H9 (cell line): ENCODE results near the gene PARD3. TPM values are rescaled to one million over a fixed set of nuclear protein-coding genes. Genes with fewer than 3 reads are reported as not detected.
A peak's percentile ranks its signal among the peaks of the same experiment; 100 is the strongest.

Experiments used
- DNase-seq: peaks from one replicate; pipeline ENCODE4 v3.0.0-alpha.2; 2017
- H2AFZ ChIP-seq: one replicate; pipeline ENCODE4 v1.6.1; 2013; ENCODE audit warnings: mild to moderate bottlenecking, low read length, control low read depth, moderate library complexity
- H2AK5ac ChIP-seq: 2 replicates; pipeline ENCODE4 v1.6.1; 2013; ENCODE audit warnings: low read length, control low read depth, mixed read lengths; ENCODE audit not compliant: insufficient read length
- H2BK120ac ChIP-seq: one replicate; pipeline ENCODE4 v1.6.1; 2013; ENCODE audit warnings: low read depth, mild to moderate bottlenecking, low read length, control low read depth, inconsistent platforms; ENCODE audit not compliant: poor library complexity, severe bottlenecking
- H2BK12ac ChIP-seq: 2 replicates; pipeline ENCODE4 v1.6.1; 2013; ENCODE audit warnings: low read length, control low read depth, mixed read lengths, low read depth; ENCODE audit not compliant: insufficient read length
- H2BK15ac ChIP-seq: 2 replicates; pipeline ENCODE4 v1.6.1; 2013; ENCODE audit warnings: low read depth, low read length, control low read depth
- H2BK20ac ChIP-seq: one replicate; pipeline ENCODE4 v1.6.1; 2013; ENCODE audit warnings: low read depth, mild to moderate bottlenecking, low read length, control low read depth, inconsistent platforms; ENCODE audit not compliant: poor library complexity, severe bottlenecking
- H2BK5ac ChIP-seq: 2 replicates; pipeline ENCODE4 v1.6.1; 2013; ENCODE audit warnings: low read length, control low read depth, mixed read lengths; ENCODE audit not compliant: insufficient read length
- H3K14ac ChIP-seq: 2 replicates; pipeline ENCODE4 v1.6.1; 2013; ENCODE audit warnings: low read length, control low read depth; ENCODE audit not compliant: insufficient read depth
- H3K18ac ChIP-seq: 2 replicates; pipeline ENCODE4 v1.6.1; 2013; ENCODE audit warnings: low read depth, mild to moderate bottlenecking, mixed read lengths, low read length, control low read depth; ENCODE audit not compliant: insufficient read length
- H3K23ac ChIP-seq: 2 replicates; pipeline ENCODE4 v1.6.1; 2013; ENCODE audit warnings: low read length, control low read depth, mixed read lengths, low read depth; ENCODE audit not compliant: insufficient read length
- H3K23me2 ChIP-seq: 2 replicates; pipeline ENCODE4 v1.6.1; 2013; ENCODE audit warnings: low read depth, mild to moderate bottlenecking, mixed read lengths, low read length, control low read depth; ENCODE audit not compliant: insufficient read length, poor library complexity, severe bottlenecking
- H3K27ac ChIP-seq: 2 replicates; pipeline ENCODE4 v1.5.1; 2013; ENCODE audit warnings: low read length, control low read depth, mixed read lengths, low read depth; ENCODE audit not compliant: insufficient read length
- H3K27me3 ChIP-seq: 2 replicates; pipeline ENCODE4 v1.6.1; 2013; ENCODE audit warnings: low read length, control low read depth, inconsistent platforms; ENCODE audit not compliant: insufficient read depth
- H3K4ac ChIP-seq: 2 replicates; pipeline ENCODE4 v1.6.1; 2013; ENCODE audit warnings: low read depth, mild to moderate bottlenecking, control low read depth, inconsistent platforms, low read length, moderate library complexity
- H3K4me1 ChIP-seq: 2 replicates; pipeline ENCODE4 v1.6.1; 2013; ENCODE audit warnings: low read length, control low read depth, inconsistent platforms; ENCODE audit not compliant: insufficient read depth
- H3K4me2 ChIP-seq: 2 replicates; pipeline ENCODE4 v1.6.1; 2013; ENCODE audit warnings: low read length, control low read depth, mixed read lengths; ENCODE audit not compliant: insufficient read length, insufficient read depth
- H3K56ac ChIP-seq: 2 replicates; pipeline ENCODE4 v1.6.1; 2013; ENCODE audit warnings: low read depth, mild to moderate bottlenecking, mixed read lengths, low read length, control low read depth; ENCODE audit not compliant: insufficient read length
- H3K79me1 ChIP-seq: 2 replicates; pipeline ENCODE4 v1.6.1; 2013; ENCODE audit warnings: low read depth, mild to moderate bottlenecking, moderate library complexity, low read length, control low read depth, inconsistent platforms; ENCODE audit not compliant: insufficient read depth, poor library complexity, severe bottlenecking
- H3K79me2 ChIP-seq: 2 replicates; pipeline ENCODE4 v1.6.1; 2013; ENCODE audit warnings: low read length, control low read depth, inconsistent platforms; ENCODE audit not compliant: insufficient read depth
- H3K9ac ChIP-seq: 2 replicates; pipeline ENCODE4 v1.6.1; 2013; ENCODE audit warnings: low read length, control low read depth, mixed read lengths; ENCODE audit not compliant: insufficient read length; ENCODE audit errors: extremely low read depth
- H3K9me3 ChIP-seq: one replicate; pipeline ENCODE4 v1.6.1; 2013; ENCODE audit warnings: low read depth, low read length, inconsistent platforms; ENCODE audit not compliant: control insufficient read depth
- H3T11ph ChIP-seq: one replicate; pipeline ENCODE4 v1.6.1; 2013; ENCODE audit warnings: mild to moderate bottlenecking, low read length, control low read depth, inconsistent platforms
- H4K20me1 ChIP-seq: one replicate; pipeline ENCODE4 v1.6.1; 2013; ENCODE audit not compliant: control insufficient read depth, insufficient read length, insufficient read depth
- H4K5ac ChIP-seq: 2 replicates; pipeline ENCODE4 v1.6.1; 2013; ENCODE audit warnings: low read depth, mild to moderate bottlenecking, mixed read lengths, low read length, control low read depth; ENCODE audit not compliant: insufficient read length
- H4K8ac ChIP-seq: replicated peaks from 2 replicates; pipeline ENCODE4 v1.6.1; 2013; ENCODE audit warnings: low read length, control low read depth, mixed read lengths, low read depth; ENCODE audit not compliant: insufficient read length
- H4K91ac ChIP-seq: 2 replicates; pipeline ENCODE4 v1.6.1; 2013; ENCODE audit warnings: low read depth, mild to moderate bottlenecking, moderate library complexity, mixed read lengths, low read length, control low read depth; ENCODE audit not compliant: insufficient read length
- H3K27ac Mint-ChIP-seq, 3 experiments: 2 replicates in 2 of 3; 3 replicates in 1 of 3; pipeline ENCODE4 v1.8.0; 2020 to 2021; ENCODE audit warnings: mixed read lengths in 3 of 3, mild to moderate bottlenecking in 1 of 3, moderate library complexity in 1 of 3
- H3K27me3 Mint-ChIP-seq: 2 replicates; pipeline ENCODE4 v1.8.0; 2021; ENCODE audit warnings: low read depth, mild to moderate bottlenecking, moderate library complexity, mixed read lengths
- H3K36me3 Mint-ChIP-seq, 3 experiments: 2 replicates in 2 of 3; 3 replicates in 1 of 3; pipeline ENCODE4 v1.8.0; 2020 to 2021; ENCODE audit warnings: low read depth in 3 of 3, mixed read lengths in 3 of 3; ENCODE audit not compliant: insufficient read depth in 1 of 3
- H3K4me1 Mint-ChIP-seq, 2 experiments: 2 replicates each; pipeline ENCODE4 v1.8.0; 2020; ENCODE audit warnings: mixed read lengths in 2 of 2
- H3K4me3 Mint-ChIP-seq, 2 experiments: 2 replicates in 1 of 2; 3 replicates in 1 of 2; pipeline ENCODE4 v1.8.0; 2020 to 2021; ENCODE audit warnings: mild to moderate bottlenecking in 2 of 2, mixed read lengths in 2 of 2, moderate library complexity in 1 of 2
- H3K9me3 Mint-ChIP-seq, 2 experiments: 2 replicates in 1 of 2; 3 replicates in 1 of 2; pipeline ENCODE4 v1.8.0; 2020; ENCODE audit warnings: mild to moderate bottlenecking in 2 of 2, mixed read lengths in 2 of 2, moderate library complexity in 1 of 2
- WGBS: extraction: QIAGEN DNeasy Blood & Tissue Kit; methylation state at CpG from one replicate; pipeline ENCODE4 v1.1.7; 2013; ENCODE audit warnings: missing lambda C conversion rate, low lambda C conversion rate, mixed read lengths; ENCODE audit not compliant: insufficient read length; ENCODE audit errors: extremely low coverage; 5-methylcytosine and 5-hydroxymethylcytosine counted together
- total RNA-seq: library from RNA; stranded (reverse); gene quantifications from 2 replicates; pipeline ENCODE4 v1.2.1, GENCODE V29; 2021
- TF ChIP-seq, protein P1 (sequence below): fragments of 200-600 bp; sonication (generic); conservative IDR thresholded peaks from 3 replicates; pipeline ENCODE4 v1.8.0; 2021; ENCODE audit warnings: antibody characterized with exemption, mild to moderate bottlenecking

Gene PARD3
- total RNA-seq, 1 experiment from 2014 or later: 44.7 TPM

DNA sequence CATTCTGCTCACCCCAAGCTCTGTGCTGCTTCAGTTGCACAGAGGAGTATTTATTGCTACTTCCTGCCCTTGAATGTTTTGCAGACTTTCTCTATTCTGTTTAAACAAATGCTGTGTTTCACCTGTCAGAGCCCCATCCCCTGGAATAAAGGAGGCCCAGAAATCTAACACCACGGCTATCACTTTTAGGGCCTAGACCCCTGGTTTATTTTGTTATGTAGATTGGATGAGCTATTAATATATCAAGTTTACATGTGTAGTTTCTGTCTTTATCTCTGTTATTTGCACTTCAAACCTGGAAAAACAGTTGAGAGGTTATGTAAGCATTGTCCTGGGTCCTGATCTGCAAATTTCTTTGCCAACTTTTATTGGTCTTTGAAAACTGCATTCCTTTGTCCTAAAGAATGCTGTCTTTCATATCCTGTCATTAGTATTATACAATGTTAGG, 630.1 kb downstream of the PARD3 start:
- peaks cover 78 to 83% of the 10 kb centered on the region in 2 experiments for H3K4me1 Mint-ChIP-seq
- peak overlapping the region in 2 of 3 experiments; percentile 23 to 80; a peak in 3 of 7 replicates for H3K27ac Mint-ChIP-seq

More for the DNA sequence above, 630.1 kb downstream of the PARD3 start:
- Histone ChIP-seq H3K79me2 (no peaks in the 10 kb centered on the region), H3K4me1 (peaks cover 28% of the 10 kb centered on the region; the same call in 1 of the 2 replicates), H4K91ac (no peak overlapping the region), H4K20me1 (no peaks in the 10 kb centered on the region), H4K8ac (no peak overlapping the region), H3K18ac (no peak overlapping the region), H3K9ac (no peak overlapping the region), H3K4me2 (no peak overlapping the region), H2BK20ac (no peak overlapping the region), H3K56ac (no peak overlapping the region), H3K9me3 (no peaks in the 10 kb centered on the region), H3K27me3 (no peaks in the 10 kb centered on the region), H3K23me2 (no peaks in the 10 kb centered on the region), H2BK12ac (no peak overlapping the region), H3K79me1 (no peaks in the 10 kb centered on the region), H3K23ac (no peak overlapping the region), H3K14ac (no peak overlapping the region), H2BK5ac (no peak overlapping the region), H2AK5ac (no peak overlapping the region), H3K27ac (no peak overlapping the region), H2BK120ac (no peak overlapping the region), H2AFZ (no peak overlapping the region), H2BK15ac (no peak overlapping the region), H3T11ph (no peak overlapping the region), H3K4ac (no peak overlapping the region), H4K5ac (no peak overlapping the region)
- WGBS: no CpG with 5 or more reads among the region's 1 CpG
- Mint-ChIP-seq H3K36me3 (no peaks in the 10 kb centered on the region; a peak in 2 of 7 replicates), H3K4me3 (peak overlapping the region in 1 of 2 experiments; percentile 31; a peak in 1 of 5 replicates), H3K9me3 (no peaks in the 10 kb centered on the region), H3K27me3 (no peaks in the 10 kb centered on the region; the same call in 1 of the 2 replicates)
- TF ChIP-seq, protein P1, sequence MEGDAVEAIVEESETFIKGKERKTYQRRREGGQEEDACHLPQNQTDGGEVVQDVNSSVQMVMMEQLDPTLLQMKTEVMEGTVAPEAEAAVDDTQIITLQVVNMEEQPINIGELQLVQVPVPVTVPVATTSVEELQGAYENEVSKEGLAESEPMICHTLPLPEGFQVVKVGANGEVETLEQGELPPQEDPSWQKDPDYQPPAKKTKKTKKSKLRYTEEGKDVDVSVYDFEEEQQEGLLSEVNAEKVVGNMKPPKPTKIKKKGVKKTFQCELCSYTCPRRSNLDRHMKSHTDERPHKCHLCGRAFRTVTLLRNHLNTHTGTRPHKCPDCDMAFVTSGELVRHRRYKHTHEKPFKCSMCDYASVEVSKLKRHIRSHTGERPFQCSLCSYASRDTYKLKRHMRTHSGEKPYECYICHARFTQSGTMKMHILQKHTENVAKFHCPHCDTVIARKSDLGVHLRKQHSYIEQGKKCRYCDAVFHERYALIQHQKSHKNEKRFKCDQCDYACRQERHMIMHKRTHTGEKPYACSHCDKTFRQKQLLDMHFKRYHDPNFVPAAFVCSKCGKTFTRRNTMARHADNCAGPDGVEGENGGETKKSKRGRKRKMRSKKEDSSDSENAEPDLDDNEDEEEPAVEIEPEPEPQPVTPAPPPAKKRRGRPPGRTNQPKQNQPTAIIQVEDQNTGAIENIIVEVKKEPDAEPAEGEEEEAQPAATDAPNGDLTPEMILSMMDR: no peak
- DNase-seq: no peak
